Karpas-422 (cell line): ENCODE results near the gene EYA4. TPM values are rescaled to one million over a fixed set of nuclear protein-coding genes. Genes with fewer than 3 reads are reported as not detected.

ENCODE experiments used
- DNase-seq: peaks from one replicate; pipeline ENCODE4 v3.0.0-alpha.2; 2015
- H2AFZ ChIP-seq: fragments of 200-600 bp; sonication (generic); 2 replicates; pipeline ENCODE4 v1.6.1; 2014; ENCODE audit warnings: antibody characterized with exemption, low read length, mixed read lengths
- H3K27ac ChIP-seq: fragments of 200-600 bp; sonication (generic); 2 replicates; pipeline ENCODE4 v1.5.1; 2014; ENCODE audit warnings: mild to moderate bottlenecking, low read length, moderate library complexity
- H3K27me3 ChIP-seq: fragments of 200-600 bp; sonication (generic); 2 replicates; pipeline ENCODE4 v1.6.1; 2014; ENCODE audit warnings: low read length, mixed read lengths
- H3K36me3 ChIP-seq: fragments of 200-600 bp; sonication (generic); 2 replicates; pipeline ENCODE4 v1.6.1; 2014; ENCODE audit warnings: low read length, mixed read lengths; ENCODE audit not compliant: insufficient read depth
- H3K4me1 ChIP-seq: fragments of 200-600 bp; sonication (generic); 2 replicates; pipeline ENCODE4 v1.6.1; 2014; ENCODE audit warnings: mild to moderate bottlenecking, low read length, mixed read lengths
- H3K4me2 ChIP-seq: fragments of 200-600 bp; sonication (generic); 2 replicates; pipeline ENCODE4 v1.6.1; 2014; ENCODE audit warnings: low read length, low read depth, mild to moderate bottlenecking; ENCODE audit not compliant: poor library complexity, severe bottlenecking
- H3K4me3 ChIP-seq: fragments of 200-600 bp; sonication (generic); 2 replicates; pipeline ENCODE4 v1.5.1; 2014; ENCODE audit warnings: mild to moderate bottlenecking, antibody characterized with exemption, low read length, mixed read lengths
- H3K79me2 ChIP-seq: fragments of 200-600 bp; sonication (generic); 2 replicates; pipeline ENCODE4 v1.6.1; 2014; ENCODE audit warnings: mild to moderate bottlenecking, low read length, mixed read lengths
- H3K9ac ChIP-seq: fragments of 200-600 bp; sonication (generic); 2 replicates; pipeline ENCODE4 v1.6.0; 2014; ENCODE audit warnings: low read length
- H3K9me2 ChIP-seq: fragments of 200-600 bp; sonication (generic), shearing (Covaris generic); replicated peaks from 2 replicates; pipeline ENCODE4 v1.6.0; 2014; ENCODE audit warnings: mild to moderate bottlenecking, low read length, moderate library complexity; ENCODE audit not compliant: insufficient read depth
- H3K9me3 ChIP-seq: fragments of 300-700, 200-600 bp; sonication (generic); 2 replicates; pipeline ENCODE4 v1.6.1; 2014; ENCODE audit warnings: low read length, mixed read lengths
- H4K20me1 ChIP-seq: fragments of 200-600 bp; sonication (generic); 2 replicates; pipeline ENCODE4 v1.6.1; 2014; ENCODE audit warnings: mild to moderate bottlenecking, antibody characterized with exemption, low read length, low read depth; ENCODE audit not compliant: insufficient read depth
- total RNA-seq: library from RNA; depleted of rRNA; stranded (reverse); fragments of >200 nt; shearing (Covaris generic); gene quantifications from 2 replicates; pipeline ENCODE4 v1.2.3, GENCODE V29; 2014; ENCODE audit warnings: low replicate concordance

The EYA4 gene
- total RNA-seq, 1 experiment from 2014 or later = not detected

GRCh38 chr6:133546098-133546497 lies 304.9 kb downstream of the EYA4 start:
- Histone ChIP-seq H3K9ac (no peak overlapping the region), H3K4me2 (no peak overlapping the region), H3K79me2 (no peaks in the 10 kb centered on the region), H3K9me2 (no peaks in the 10 kb centered on the region), H3K4me1 (no peaks in the 10 kb centered on the region), H3K36me3 (no peaks in the 10 kb centered on the region), H4K20me1 (no peaks in the 10 kb centered on the region), H3K9me3 (no peaks in the 10 kb centered on the region), H2AFZ (no peak overlapping the region), H3K27ac (no peak overlapping the region), H3K27me3 (no peaks in the 10 kb centered on the region), H3K4me3 (no peak overlapping the region)
- DNase-seq = no peak

GRCh38 chr6:133547136-133547535 lies 306.0 kb downstream of the EYA4 start:
- Histone ChIP-seq H4K20me1 (no peaks in the 10 kb centered on the region), H3K4me2 (no peak overlapping the region), H2AFZ (no peak overlapping the region), H3K9me2 (no peaks in the 10 kb centered on the region), H3K27ac (no peak overlapping the region), H3K27me3 (no peaks in the 10 kb centered on the region), H3K9me3 (no peaks in the 10 kb centered on the region), H3K4me1 (no peaks in the 10 kb centered on the region), H3K9ac (no peak overlapping the region), H3K36me3 (no peaks in the 10 kb centered on the region), H3K79me2 (no peaks in the 10 kb centered on the region), H3K4me3 (no peak overlapping the region)
- peak; percentile 47 for DNase-seq

GRCh38 chr6:133548423-133549159 lies 307.4 kb downstream of the EYA4 start:
- no peaks in the 10 kb centered on the region for H4K20me1 ChIP-seq
- H3K9me3 ChIP-seq = no peaks in the 10 kb centered on the region
- H3K27ac ChIP-seq = no peak overlapping the region
- no peak overlapping the region for H3K4me3 ChIP-seq
- no peak overlapping the region for H2AFZ ChIP-seq
- DNase-seq = no peak
- H3K4me2 ChIP-seq = no peak overlapping the region
- H3K4me1 ChIP-seq = no peaks in the 10 kb centered on the region
- no peaks in the 10 kb centered on the region for H3K36me3 ChIP-seq
- no peaks in the 10 kb centered on the region for H3K27me3 ChIP-seq
- H3K9ac ChIP-seq = no peak overlapping the region
- H3K79me2 ChIP-seq = no peaks in the 10 kb centered on the region
- no peaks in the 10 kb centered on the region for H3K9me2 ChIP-seq

GRCh38 chr6:133549371-133549801 lies 308.2 kb downstream of the EYA4 start:
- Histone ChIP-seq H3K9ac (no peak overlapping the region), H3K36me3 (no peaks in the 10 kb centered on the region), H3K27ac (no peak overlapping the region), H3K27me3 (no peaks in the 10 kb centered on the region), H3K9me2 (no peaks in the 10 kb centered on the region), H3K79me2 (no peaks in the 10 kb centered on the region), H2AFZ (no peak overlapping the region), H3K4me1 (no peaks in the 10 kb centered on the region), H3K4me3 (no peak overlapping the region), H4K20me1 (no peaks in the 10 kb centered on the region), H3K9me3 (no peaks in the 10 kb centered on the region), H3K4me2 (no peak overlapping the region)
- DNase-seq = no peak

- Histone ChIP-seq H4K20me1 (no peaks in the 10 kb centered on the region), H3K27ac (no peak overlapping the region), H3K4me2 (no peak overlapping the region), H3K9me2 (no peaks in the 10 kb centered on the region), H3K9me3 (no peaks in the 10 kb centered on the region), H3K4me3 (no peak overlapping the region), H3K9ac (no peak overlapping the region), H3K36me3 (no peaks in the 10 kb centered on the region), H2AFZ (no peak overlapping the region), H3K79me2 (no peaks in the 10 kb centered on the region), H3K4me1 (no peaks in the 10 kb centered on the region), H3K27me3 (no peaks in the 10 kb centered on the region)
- no peak for DNase-seq
Observed at GRCh38 chr6:133550026-133550425, 308.9 kb downstream of the EYA4 start.

- no peak overlapping the region for H3K4me3 ChIP-seq
- no peaks in the 10 kb centered on the region for H3K79me2 ChIP-seq
- H3K4me2 ChIP-seq = no peak overlapping the region
- H3K4me1 ChIP-seq = no peaks in the 10 kb centered on the region
- DNase-seq = no peak
- no peaks in the 10 kb centered on the region for H3K9me2 ChIP-seq
- H3K36me3 ChIP-seq = no peaks in the 10 kb centered on the region
- no peak overlapping the region for H3K9ac ChIP-seq
- H4K20me1 ChIP-seq = no peaks in the 10 kb centered on the region
- no peaks in the 10 kb centered on the region for H3K9me3 ChIP-seq
- H3K27ac ChIP-seq = no peak overlapping the region
- no peaks in the 10 kb centered on the region for H3K27me3 ChIP-seq
- H2AFZ ChIP-seq = no peak overlapping the region
Observed at GRCh38 chr6:133551436-133551835, 310.3 kb downstream of the EYA4 start.

- Histone ChIP-seq H3K4me2 (no peak overlapping the region), H3K9me3 (no peaks in the 10 kb centered on the region), H3K4me1 (no peaks in the 10 kb centered on the region), H3K27me3 (no peaks in the 10 kb centered on the region), H2AFZ (no peak overlapping the region), H3K9ac (no peak overlapping the region), H3K79me2 (no peaks in the 10 kb centered on the region), H3K4me3 (no peak overlapping the region), H4K20me1 (no peaks in the 10 kb centered on the region), H3K27ac (no peak overlapping the region), H3K36me3 (no peaks in the 10 kb centered on the region), H3K9me2 (no peaks in the 10 kb centered on the region)
- DNase-seq = no peak
Observed at GRCh38 chr6:133551847-133552341, 310.7 kb downstream of the EYA4 start.

- no peaks in the 10 kb centered on the region for H3K27me3 ChIP-seq
- H3K79me2 ChIP-seq = no peaks in the 10 kb centered on the region
- DNase-seq = peak; percentile 72
Observed at GRCh38 chr6:133553652-133554051, 312.5 kb downstream of the EYA4 start.

More at GRCh38 chr6:133553652-133554051, 312.5 kb downstream of the EYA4 start:
- Histone ChIP-seq H3K27ac (no peak overlapping the region), H3K4me2 (no peak overlapping the region), H2AFZ (no peak overlapping the region), H3K4me1 (no peaks in the 10 kb centered on the region), H3K36me3 (no peaks in the 10 kb centered on the region), H3K4me3 (no peak overlapping the region), H3K9me3 (no peaks in the 10 kb centered on the region), H4K20me1 (no peaks in the 10 kb centered on the region), H3K9ac (no peak overlapping the region), H3K9me2 (no peaks in the 10 kb centered on the region)
